OCI-LY7 (cell line): ENCODE measurements around the gene TMX3.

Experiments
- CTCF ChIP-seq: fragments of 200-600 bp; sonication (generic); conservative IDR thresholded peaks from 2 replicates; pipeline ENCODE4 v1.5.1; 2014; ENCODE audit warnings: mild to moderate bottlenecking, antibody characterized with exemption, low read length, moderate library complexity, mixed read lengths
- EZH2phosphoT487 ChIP-seq: fragments of 200-600 bp; sonication (generic); IDR thresholded peaks from 2 replicates; pipeline ENCODE4 v1.6.1; 2018; ENCODE audit warnings: low read depth, borderline replicate concordance, mild to moderate bottlenecking, mixed run types, antibody characterized with exemption, low read length, moderate library complexity, mixed read lengths

- no peak for TF ChIP-seq CTCF
- TF ChIP-seq EZH2phosphoT487: no peak
These were observed 569 bp downstream of the TMX3 start for GRCh38 chr18:68714366-68714711.
